Colonic mucosa (tissue), 4 donors: ENCODE data around the gene FUT8. TPM values are rescaled to one million over a fixed set of nuclear protein-coding genes. Genes with fewer than 3 reads are reported as not detected.

Experiments used
- DNase-seq: peaks from one replicate; pipeline ENCODE4 v3.0.0-alpha.2; 2020
- H3K27ac ChIP-seq: fragments of 200-600 bp; one replicate; pipeline ENCODE4 v1.8.0; 2021
- H3K27me3 ChIP-seq: fragments of 200-600 bp; one replicate; pipeline ENCODE4 v1.8.0; 2021
- H3K36me3 ChIP-seq: fragments of 200-600 bp; one replicate; pipeline ENCODE4 v1.8.0; 2021
- H3K4me1 ChIP-seq: fragments of 200-600 bp; one replicate; pipeline ENCODE4 v1.8.0; 2021; ENCODE audit warnings: mild to moderate bottlenecking
- H3K4me3 ChIP-seq: fragments of 200-600 bp; one replicate; pipeline ENCODE4 v1.8.0; 2021
- H3K9ac ChIP-seq, 2 donors: one replicate each; pipeline ENCODE4 v1.7.0; 2013; ENCODE audit warnings: control low read depth in 2 of 2, low read depth in 2 of 2, low read length in 2 of 2
- H3K9me3 ChIP-seq: fragments of 200-600 bp; one replicate; pipeline ENCODE4 v1.8.0; 2021
- intact Hi-C: fragments of 100-400 bp; cut with DNase I; formaldehyde crosslinking; loops from one replicate; pipeline ENCODE4 v1.14.1; 2022
- total RNA-seq, 2 donors: library from RNA; stranded (reverse); fragmentation: NEBNext Ultra II Directional in 1 of 2; extraction: Animal tissue kit (Norgen Biotek cat#: 25700) in 1 of 2; gene quantifications; one replicate each; pipeline ENCODE4 v1.2.1, GENCODE V29; 2021
- TF ChIP-seq, protein P1 (sequence below): fragments of 200-600 bp; IDR thresholded peaks from one replicate; pipeline ENCODE4 v1.8.0; 2022; ENCODE audit warnings: antibody characterized with exemption, mild to moderate bottlenecking
- donor health status: healthy.
- donor health status: DM: no; HTN: no; CAD: no.
- donor health status: DM: no; HTN: no; CAD: no.

Gene FUT8
- total RNA-seq, 2 donors from 2014 or later = 28.8 to 37.2 TPM

DNA sequence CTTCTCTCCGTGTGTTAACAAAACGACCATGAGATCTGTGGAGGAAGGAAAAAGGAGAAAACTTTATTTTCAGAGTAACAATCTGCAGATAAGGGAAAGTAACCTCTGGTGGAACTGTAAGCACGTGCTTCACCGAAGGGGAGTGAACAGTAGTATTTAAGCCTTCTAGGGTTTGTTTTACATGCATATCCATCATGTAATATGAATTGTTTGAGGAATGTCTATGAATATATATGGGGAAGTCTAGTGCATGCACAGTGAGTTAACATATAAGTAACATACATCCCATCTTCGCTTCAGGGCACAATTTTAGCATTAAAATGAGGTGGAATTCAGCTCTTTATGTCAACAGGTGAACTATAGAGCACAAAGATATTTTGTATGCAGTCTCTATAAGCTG is 101.1 kb downstream of the FUT8 start:
- no peak overlapping the region for H3K27ac ChIP-seq
- H3K4me3 ChIP-seq = no peak overlapping the region
- no peak overlapping the region for H3K9ac ChIP-seq
- H3K9me3 ChIP-seq = no peaks in the 10 kb centered on the region
- no peak for DNase-seq
- TF ChIP-seq, protein P1, sequence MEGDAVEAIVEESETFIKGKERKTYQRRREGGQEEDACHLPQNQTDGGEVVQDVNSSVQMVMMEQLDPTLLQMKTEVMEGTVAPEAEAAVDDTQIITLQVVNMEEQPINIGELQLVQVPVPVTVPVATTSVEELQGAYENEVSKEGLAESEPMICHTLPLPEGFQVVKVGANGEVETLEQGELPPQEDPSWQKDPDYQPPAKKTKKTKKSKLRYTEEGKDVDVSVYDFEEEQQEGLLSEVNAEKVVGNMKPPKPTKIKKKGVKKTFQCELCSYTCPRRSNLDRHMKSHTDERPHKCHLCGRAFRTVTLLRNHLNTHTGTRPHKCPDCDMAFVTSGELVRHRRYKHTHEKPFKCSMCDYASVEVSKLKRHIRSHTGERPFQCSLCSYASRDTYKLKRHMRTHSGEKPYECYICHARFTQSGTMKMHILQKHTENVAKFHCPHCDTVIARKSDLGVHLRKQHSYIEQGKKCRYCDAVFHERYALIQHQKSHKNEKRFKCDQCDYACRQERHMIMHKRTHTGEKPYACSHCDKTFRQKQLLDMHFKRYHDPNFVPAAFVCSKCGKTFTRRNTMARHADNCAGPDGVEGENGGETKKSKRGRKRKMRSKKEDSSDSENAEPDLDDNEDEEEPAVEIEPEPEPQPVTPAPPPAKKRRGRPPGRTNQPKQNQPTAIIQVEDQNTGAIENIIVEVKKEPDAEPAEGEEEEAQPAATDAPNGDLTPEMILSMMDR = no peak
- intact Hi-C loops = no loop called here
- H3K4me1 ChIP-seq = no peaks in the 10 kb centered on the region
- no peaks in the 10 kb centered on the region for H3K27me3 ChIP-seq
- H3K36me3 ChIP-seq = no peaks in the 10 kb centered on the region

DNA sequence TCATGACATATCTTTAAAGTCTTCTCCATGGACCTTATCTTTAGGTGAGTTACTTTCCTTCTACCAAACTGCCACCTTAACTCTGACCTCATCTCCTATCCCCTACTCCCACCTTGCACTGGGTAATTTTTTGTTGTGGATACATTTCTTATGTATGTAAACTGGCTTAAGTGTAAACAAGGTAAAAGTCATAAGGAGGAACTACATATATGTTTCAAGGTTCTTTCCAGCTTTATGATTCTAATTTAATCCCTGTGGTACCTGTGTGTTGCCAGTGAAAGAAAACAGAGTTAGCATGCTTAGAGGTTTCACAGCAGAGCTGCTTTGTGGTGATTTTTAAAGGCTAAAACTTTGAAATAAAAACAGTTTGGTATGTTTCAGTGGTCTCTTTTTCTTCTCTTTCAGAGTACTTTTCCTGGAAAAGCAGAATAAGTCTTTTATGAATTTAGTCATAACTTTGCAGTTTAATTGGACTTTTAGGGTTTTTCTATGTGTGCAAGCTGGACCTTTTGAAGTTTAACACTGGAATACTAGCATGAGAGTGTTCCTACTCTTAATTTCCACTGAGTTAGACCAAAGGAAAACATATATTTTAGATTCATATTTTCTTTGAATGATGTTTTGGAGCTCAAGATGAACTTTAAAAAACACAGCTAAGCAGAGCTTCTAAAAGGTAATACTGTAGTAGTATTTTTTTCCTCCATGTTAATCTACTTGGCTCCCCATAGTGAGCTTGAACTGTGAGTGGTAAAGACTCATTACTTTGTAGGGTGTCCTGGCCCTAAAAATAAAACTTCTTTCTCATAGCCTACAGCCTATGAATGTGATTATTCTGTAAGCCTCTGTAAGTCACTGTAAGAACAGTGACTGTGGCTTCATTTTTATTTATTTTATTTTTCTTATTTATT is 105.4 kb downstream of the FUT8 start:
- intact Hi-C loops = no loop called here
- no peak overlapping the region for H3K27ac ChIP-seq
- no peaks in the 10 kb centered on the region for H3K27me3 ChIP-seq
- TF ChIP-seq, protein P1 = no peak
- no peak overlapping the region for H3K9ac ChIP-seq
- no peaks in the 10 kb centered on the region for H3K4me1 ChIP-seq
- H3K4me3 ChIP-seq = no peak overlapping the region
- no peak for DNase-seq
- no peaks in the 10 kb centered on the region for H3K36me3 ChIP-seq
- no peaks in the 10 kb centered on the region for H3K9me3 ChIP-seq

- no peak overlapping the region for H3K4me3 ChIP-seq
- no peaks in the 10 kb centered on the region for H3K27me3 ChIP-seq
- no peak overlapping the region for H3K9ac ChIP-seq
- TF ChIP-seq, protein P1 = no peak
- H3K4me1 ChIP-seq = no peaks in the 10 kb centered on the region
- H3K9me3 ChIP-seq = no peaks in the 10 kb centered on the region
- DNase-seq = no peak
- intact Hi-C loops = no loop called here
- H3K27ac ChIP-seq = no peak overlapping the region
- H3K36me3 ChIP-seq = no peaks in the 10 kb centered on the region
These were observed 115.5 kb downstream of the FUT8 start for GRCh38 chr14:65528069-65528468.

DNA sequence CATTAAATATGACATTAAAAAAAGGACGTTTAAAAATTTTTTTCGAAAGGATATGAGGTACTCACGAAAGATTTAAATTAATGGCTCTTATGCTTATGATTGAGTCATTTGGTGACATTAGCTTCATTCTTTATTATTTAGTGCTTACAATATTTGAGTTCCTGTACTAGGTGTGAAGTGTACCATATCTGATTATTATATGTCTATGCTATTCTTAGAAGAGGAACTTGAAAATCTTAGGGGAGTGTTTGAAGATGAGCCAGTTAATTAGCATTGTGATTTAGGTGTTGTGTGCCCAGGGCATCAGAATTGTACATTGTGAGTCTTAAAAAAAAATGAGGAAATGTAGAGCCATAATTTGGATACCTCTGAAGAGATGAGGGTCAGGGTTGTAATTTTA is 118.6 kb downstream of the FUT8 start:
- intact Hi-C loops = no loop called here
- no peak for DNase-seq
- no peaks in the 10 kb centered on the region for H3K4me1 ChIP-seq
- TF ChIP-seq, protein P1 = no peak
- no peaks in the 10 kb centered on the region for H3K36me3 ChIP-seq
- no peak overlapping the region for H3K4me3 ChIP-seq
- no peak overlapping the region for H3K9ac ChIP-seq
- no peaks in the 10 kb centered on the region for H3K9me3 ChIP-seq
- no peak overlapping the region for H3K27ac ChIP-seq
- H3K27me3 ChIP-seq = no peaks in the 10 kb centered on the region

DNA sequence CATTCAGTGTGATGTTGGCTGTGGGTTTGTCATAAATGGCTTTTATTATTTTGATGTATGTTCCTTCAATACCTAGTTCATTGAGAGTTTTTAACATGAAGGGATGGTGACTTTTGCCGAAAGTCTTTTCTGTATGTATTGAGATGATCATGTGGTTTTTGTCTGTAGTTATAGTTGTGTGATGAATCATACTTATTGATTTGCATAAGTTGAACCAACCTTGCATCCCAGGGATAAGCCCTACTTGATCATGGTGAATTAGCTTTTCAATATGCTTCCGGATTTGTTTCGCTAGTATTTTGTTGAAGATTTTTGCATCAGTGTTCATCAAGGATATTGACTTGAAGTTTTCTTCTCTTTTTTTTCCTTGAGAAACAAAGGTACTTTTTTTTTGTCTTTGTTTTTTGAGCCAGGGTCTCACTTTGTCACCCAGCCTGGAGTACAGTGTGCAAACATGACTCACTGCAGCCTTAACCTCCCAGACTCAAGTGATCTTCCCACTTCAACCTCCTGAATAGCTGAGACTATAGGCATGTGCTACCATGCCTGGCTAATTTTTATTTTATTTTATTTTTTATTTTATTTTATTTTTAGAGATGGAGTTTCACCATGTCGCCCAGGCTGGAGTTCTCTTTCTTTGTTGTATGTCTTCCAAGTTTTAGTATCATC is 121.3 kb downstream of the FUT8 start:
- intact Hi-C loops = no loop called here
- Histone ChIP-seq H3K9me3 (no peaks in the 10 kb centered on the region), H3K4me1 (no peaks in the 10 kb centered on the region), H3K27me3 (no peaks in the 10 kb centered on the region), H3K27ac (no peak overlapping the region), H3K9ac (no peak overlapping the region), H3K36me3 (no peaks in the 10 kb centered on the region), H3K4me3 (no peak overlapping the region)
- DNase-seq = no peak
- TF ChIP-seq, protein P1 = no peak
